ENCODE results near the gene CYFIP1.

GRCh38 chr15:22911306-22911705 is 68.9 kb downstream of the CYFIP1 start:
- no peak for TF ChIP-seq CTCF (IDR thresholded peaks at IDR 0.05)
- TF ChIP-seq POLR2A (IDR thresholded peaks at IDR 0.05): no peak

Data from tibial nerve (tissue), 3 donors.